Stimulated activated CD4-positive, alpha-beta T cell treated with anti-CD3 and anti-CD28 coated beads, Interleukin-4, amount 100 ng/mL, for 1 hour (primary cell): ENCODE measurements around the gene NAXE.
"Not testable (repeated sequence)": the region's sequence is repeated elsewhere in the genome, so short reads cannot be mapped to it uniquely, and the experiment has no call there.

Experiments
- DNase-seq: peaks from one replicate; pipeline ENCODE4 v3.0.0-alpha.2; 2020

Gene NAXE

GRCh38 chr1:156594190-156594589 is 2.6 kb downstream of the NAXE start:
- DNase-seq = no peak

GRCh38 chr1:156595016-156595415 is 3.4 kb downstream of the NAXE start:
- DNase-seq = no peak

- no peak for DNase-seq
Observed at GRCh38 chr1:156596426-156596825, 4.8 kb downstream of the NAXE start.

- DNase-seq = no peak
Observed at GRCh38 chr1:156598125-156598524, 6.5 kb downstream of the NAXE start.

GRCh38 chr1:156598731-156599432 is 7.3 kb downstream of the NAXE start:
- no peak for DNase-seq

- no peak for DNase-seq
Observed at GRCh38 chr1:156599811-156600210, 8.2 kb downstream of the NAXE start.

- DNase-seq = no peak
Observed at GRCh38 chr1:156600733-156601121, 9.2 kb downstream of the NAXE start.

- DNase-seq = peak; percentile 74
Observed at GRCh38 chr1:156601122-156601830, 9.7 kb downstream of the NAXE start, which contains the start of gene GPATCH4. GPATCH4 (minus strand) TSS chr1:156601479.

GRCh38 chr1:156601892-156602291 is 10.3 kb downstream of the NAXE start:
- no peak for DNase-seq

GRCh38 chr1:156602557-156602993 is 11.0 kb downstream of the NAXE start:
- no peak for DNase-seq

GRCh38 chr1:156607344-156607743 is 15.8 kb downstream of the NAXE start:
- not testable (repeated sequence) for DNase-seq

- peak; percentile 51 for DNase-seq
Observed at GRCh38 chr1:156608036-156608674, 16.6 kb downstream of the NAXE start.

GRCh38 chr1:156608981-156609380 is 17.4 kb downstream of the NAXE start:
- DNase-seq = peak; percentile 62

GRCh38 chr1:156610072-156610471 is 18.5 kb downstream of the NAXE start:
- not testable (repeated sequence) for DNase-seq

- DNase-seq = no peak
Observed at GRCh38 chr1:156612666-156613065, 21.1 kb downstream of the NAXE start.

- DNase-seq = no peak
Observed at GRCh38 chr1:156615946-156616345, 24.4 kb downstream of the NAXE start.

- DNase-seq = no peak
Observed at GRCh38 chr1:156616463-156616862, 24.9 kb downstream of the NAXE start.

- peak; percentile 40 for DNase-seq
Observed at GRCh38 chr1:156618853-156619581, 27.4 kb downstream of the NAXE start, which contains the start of gene HAPLN2. HAPLN2 (plus strand) TSS chr1:156619415; CDS start chr1:156623491, 4,076 bp downstream.

- no peak for DNase-seq
Observed at GRCh38 chr1:156619582-156619955, 28.0 kb downstream of the NAXE start.

- DNase-seq = no peak
Observed at GRCh38 chr1:156622581-156623297, 31.2 kb downstream of the NAXE start.

- peak; percentile 54 for DNase-seq
Observed at GRCh38 chr1:156623946-156624813, 32.6 kb downstream of the NAXE start.
